HUDEP-2 (cell line): ENCODE data around the gene OR2B2.
A peak's percentile ranks its signal among the peaks of the same experiment; 100 is the strongest.
"Not testable (repeated sequence)": the region's sequence is repeated elsewhere in the genome, so short reads cannot be mapped to it uniquely, and the experiment has no call there.

Experiments
- DNase-seq, 76 experiments: peaks; one replicate each; lab custom pipeline; 2025; ENCODE audit not compliant: unreplicated experiment in 76 of 76; lab: John Stamatoyannopoulos, UW

Gene OR2B2

DNA sequence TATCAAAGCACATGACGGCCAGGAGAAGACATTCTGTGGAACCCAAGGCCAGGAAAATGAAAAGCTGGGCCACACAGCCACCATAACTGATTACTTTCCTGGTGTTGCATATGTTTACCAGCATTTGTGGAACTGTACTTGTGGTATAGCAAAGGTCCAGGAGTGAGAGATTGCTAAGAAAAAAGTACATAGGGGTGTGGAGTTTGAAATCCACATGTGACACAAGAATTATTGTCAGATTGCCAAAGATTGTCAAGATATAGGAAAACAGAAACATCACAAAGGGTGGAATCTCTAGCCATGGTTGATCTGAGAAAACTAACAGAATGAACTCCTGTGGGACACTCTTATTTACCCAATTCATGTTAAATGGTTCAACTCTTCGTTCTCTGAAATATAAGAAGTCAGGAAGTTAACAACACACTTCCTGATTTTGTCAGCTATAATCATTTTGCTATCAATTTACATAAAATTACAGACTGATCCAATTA is at the start of gene OR2B2:
OR2B2 (minus strand) TSS at position 441 of the 491 bp plus-strand sequence; CDS start at position 364, 77 bp downstream.
- DNase-seq = peak in 28 of 76 experiments; percentile 11 to 71 (median 35)

DNA sequence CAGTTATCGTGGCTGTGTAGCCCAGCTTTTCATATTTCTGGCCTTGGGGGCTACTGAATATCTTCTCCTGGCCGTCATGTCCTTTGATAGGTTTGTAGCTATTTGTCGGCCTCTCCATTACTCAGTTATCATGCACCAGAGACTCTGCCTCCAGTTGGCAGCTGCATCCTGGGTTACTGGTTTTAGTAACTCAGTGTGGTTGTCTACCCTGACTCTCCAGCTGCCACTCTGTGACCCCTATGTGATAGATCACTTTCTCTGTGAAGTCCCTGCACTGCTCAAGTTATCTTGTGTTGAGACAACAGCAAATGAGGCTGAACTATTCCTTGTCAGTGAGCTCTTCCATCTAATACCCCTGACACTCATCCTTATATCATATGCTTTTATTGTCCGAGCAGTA is 45.3 kb upstream of the OR2B2 start:
- DNase-seq = no peak

DNA sequence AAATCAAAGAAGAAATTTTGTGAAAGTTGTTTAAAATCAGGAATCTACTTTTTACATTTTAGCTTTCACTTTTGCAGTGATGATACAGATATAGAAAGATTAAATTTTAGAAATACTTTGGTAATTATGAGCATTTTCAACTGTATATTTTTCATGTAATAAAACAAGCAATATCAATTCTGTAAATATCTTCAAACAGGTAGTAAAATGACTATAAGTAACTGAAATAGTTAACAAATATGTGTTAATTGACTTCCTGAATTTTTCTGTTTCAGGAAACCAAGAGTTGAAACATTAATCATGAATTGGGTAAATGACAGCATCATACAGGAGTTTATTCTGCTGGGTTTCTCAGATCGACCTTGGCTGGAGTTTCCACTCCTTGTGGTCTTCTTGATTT is 44.7 kb upstream of the OR2B2 start, which contains the start of gene OR2B6:
OR2B6 (plus strand) TSS at position 301 of the 400 bp plus-strand sequence; CDS start at position 301, 0 bp downstream.
- DNase-seq = no peak

DNA sequence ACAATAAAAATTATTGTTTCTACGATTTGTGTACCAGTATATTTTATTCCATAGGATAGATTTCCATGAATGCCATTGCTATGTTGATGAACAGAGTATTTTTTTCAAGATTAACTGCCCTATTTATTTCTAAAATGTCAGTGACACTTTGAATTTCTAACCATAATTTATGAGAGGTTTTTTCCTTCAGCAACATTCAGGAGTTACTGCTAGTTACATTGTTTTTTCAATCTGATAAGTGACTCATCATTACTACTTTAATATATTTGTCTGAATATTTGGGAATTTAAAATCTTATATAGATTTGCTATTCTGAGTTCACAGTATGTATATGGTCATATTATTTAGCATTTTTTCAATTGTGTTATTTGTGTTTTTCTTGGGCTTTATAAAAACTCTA is 38.8 kb upstream of the OR2B2 start:
- no peak for DNase-seq

DNA sequence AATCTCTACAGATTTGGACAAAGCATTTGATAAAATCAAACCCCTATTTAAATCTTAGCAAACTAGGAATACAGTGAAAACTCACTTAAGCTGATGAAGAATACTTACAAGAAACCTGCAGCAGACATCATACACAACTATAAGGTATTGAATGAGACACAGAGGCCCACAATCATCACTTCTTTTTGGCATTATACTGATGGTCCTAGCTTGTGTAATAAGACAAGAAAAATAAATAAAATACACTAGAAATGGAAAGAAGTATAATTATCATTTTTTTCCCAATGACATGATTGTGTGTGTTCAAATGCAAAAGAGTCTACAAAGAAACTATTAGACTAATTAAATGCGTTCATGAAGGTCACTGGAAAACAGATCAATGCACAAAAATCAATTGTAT is 36.0 kb upstream of the OR2B2 start:
- no peak for DNase-seq

DNA sequence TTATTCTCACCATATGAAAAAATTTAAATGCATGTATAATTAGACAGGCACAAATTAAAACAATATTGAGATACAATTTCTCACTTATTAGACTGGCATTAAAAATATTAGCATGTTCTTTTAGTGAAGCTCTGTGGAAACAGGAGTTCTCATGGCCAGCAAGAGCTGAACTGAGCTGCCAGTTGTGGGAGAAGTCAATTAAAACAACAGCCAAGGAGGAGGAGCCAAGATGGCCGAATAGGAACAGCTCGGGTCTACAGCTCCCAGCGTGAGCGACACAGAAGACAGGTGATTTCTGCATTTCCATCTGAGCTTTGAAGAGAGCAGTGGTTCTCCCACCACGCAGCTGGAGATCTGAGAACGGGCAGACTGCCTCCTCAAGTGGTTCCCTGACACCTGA is 30.9 kb upstream of the OR2B2 start:
- not testable (repeated sequence) for DNase-seq

DNA sequence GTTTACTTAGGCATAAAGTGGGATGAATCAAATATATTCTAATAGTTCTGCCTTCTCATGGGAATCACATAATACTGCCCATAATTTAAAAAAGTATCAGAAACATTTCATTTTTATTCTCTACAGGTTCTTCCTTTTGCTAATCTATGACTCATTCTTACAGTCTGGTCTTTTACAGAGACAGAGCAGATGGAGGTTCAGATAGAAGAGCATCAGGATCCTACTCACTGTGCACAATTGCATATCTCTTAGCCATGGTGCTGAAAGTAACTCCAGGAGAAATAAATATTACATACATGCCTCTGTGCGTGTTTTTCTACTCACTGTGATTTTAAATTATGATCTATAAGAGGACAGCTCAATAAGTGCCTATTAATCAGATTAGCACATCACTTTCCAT is 28.6 kb upstream of the OR2B2 start:
- peak in 32 of 76 experiments; percentile 7 to 81 (median 46) for DNase-seq

DNA sequence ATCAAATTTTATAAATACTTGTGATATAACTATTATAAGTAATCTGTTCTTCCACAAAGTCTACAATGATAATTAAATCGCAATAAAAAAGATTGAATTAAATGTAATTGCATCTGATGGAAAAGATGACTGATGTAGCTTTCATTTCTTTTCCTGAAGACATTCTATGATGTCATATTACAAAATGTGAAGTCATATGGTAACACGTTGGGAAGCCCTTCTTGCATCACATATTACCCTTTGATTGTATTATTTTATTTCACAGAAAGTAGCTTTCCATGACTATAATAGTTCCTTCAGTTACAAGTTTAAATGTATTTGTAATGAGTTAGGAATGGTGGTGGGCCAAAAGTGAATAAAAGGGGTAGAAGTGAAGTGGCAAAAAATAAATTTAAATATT is 19.0 kb upstream of the OR2B2 start:
- DNase-seq = no peak

DNA sequence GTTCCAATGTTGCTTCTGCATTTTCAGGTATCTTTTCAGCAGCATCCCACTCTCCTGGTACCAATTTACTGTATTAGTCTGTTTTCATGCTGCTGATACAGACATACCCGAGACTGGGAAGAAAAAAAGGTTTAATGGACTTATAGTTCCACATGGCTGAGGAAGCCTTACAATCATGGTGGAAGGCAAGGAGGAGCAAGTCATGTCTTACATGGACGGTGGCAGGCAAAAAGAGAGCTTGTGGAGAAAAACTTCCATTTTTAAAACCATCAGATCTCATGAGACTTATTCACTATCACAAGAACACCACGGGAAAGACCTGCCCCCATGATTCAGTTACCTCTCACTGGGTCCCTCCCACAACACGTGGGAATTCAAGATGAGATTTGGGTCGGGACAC is 17.7 kb upstream of the OR2B2 start:
- DNase-seq = not testable (repeated sequence)

DNA sequence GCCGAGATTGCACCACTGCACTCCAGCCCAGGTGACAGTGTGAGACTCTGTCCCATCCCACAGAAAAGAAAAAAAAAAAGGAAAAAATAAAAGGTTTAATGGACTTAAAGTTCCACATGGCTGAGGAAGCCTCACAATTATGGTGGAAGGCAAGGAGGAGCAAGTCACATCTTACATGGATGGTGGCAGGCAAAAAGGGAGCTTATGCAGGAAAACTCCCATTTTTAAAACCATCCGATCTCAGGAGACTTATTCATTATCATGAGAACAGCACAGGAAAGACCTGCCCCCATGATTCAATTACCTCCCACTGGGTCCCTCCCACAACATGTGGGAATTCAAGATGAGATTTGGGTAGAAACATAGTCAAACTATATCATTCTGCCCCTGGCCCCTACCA is 15.8 kb upstream of the OR2B2 start:
- DNase-seq = not testable (repeated sequence)

DNA sequence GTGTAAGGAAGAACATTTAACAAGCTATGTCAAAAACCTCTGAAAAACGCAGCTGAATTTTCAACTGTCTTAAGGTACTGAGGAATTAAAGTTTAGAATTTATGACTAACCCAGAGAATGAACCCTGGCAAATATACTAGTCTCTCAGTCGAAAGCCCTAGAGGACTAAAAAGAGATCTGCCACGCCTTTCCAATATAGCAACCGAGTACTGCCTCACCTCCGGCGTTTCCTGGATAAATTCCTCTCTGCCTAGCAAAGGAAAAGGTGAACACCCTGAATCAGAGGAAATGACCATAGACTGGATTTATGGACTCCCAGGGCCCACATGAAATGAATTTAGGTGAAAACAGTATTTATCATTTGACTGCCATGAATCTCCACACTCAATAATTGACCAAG is 12.0 kb upstream of the OR2B2 start:
- no peak for DNase-seq

DNA sequence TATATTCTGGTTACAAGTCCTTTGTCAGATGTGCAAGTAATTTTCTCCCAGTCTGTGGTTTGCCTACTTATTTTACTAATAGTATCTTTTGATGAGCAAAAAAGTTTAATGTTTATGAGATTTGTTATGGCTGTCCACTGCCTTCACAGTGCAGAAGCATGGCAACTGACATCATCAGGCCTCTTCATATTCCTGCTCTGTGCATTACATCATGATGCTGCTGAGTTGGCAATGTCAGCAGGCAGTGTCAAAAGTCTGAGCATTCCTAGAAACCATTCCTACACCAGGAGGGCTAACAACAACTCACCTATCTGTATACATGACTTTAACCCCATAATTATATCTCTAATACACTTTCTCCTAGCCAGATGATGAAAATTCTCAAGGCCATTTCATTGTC is 10.8 kb upstream of the OR2B2 start:
- DNase-seq = no peak

DNA sequence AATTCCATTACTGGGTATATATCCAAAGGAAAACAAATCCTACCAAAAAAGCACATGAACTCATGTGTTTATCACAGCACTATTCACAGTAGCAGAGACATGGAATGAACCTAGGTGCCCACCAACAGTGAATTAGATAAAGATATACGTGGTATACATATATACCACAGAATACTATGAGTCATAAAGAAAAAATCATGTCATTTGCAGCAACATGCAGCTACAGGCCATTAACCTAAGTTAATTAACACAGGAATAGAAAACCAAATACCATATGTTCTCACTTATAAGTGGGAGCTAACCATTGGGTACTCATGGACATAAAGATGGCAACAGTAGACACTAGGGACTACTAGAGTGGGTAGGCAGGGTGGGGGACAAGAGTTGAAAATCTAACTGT is 4.2 kb downstream of the OR2B2 start:
- no peak for DNase-seq

DNA sequence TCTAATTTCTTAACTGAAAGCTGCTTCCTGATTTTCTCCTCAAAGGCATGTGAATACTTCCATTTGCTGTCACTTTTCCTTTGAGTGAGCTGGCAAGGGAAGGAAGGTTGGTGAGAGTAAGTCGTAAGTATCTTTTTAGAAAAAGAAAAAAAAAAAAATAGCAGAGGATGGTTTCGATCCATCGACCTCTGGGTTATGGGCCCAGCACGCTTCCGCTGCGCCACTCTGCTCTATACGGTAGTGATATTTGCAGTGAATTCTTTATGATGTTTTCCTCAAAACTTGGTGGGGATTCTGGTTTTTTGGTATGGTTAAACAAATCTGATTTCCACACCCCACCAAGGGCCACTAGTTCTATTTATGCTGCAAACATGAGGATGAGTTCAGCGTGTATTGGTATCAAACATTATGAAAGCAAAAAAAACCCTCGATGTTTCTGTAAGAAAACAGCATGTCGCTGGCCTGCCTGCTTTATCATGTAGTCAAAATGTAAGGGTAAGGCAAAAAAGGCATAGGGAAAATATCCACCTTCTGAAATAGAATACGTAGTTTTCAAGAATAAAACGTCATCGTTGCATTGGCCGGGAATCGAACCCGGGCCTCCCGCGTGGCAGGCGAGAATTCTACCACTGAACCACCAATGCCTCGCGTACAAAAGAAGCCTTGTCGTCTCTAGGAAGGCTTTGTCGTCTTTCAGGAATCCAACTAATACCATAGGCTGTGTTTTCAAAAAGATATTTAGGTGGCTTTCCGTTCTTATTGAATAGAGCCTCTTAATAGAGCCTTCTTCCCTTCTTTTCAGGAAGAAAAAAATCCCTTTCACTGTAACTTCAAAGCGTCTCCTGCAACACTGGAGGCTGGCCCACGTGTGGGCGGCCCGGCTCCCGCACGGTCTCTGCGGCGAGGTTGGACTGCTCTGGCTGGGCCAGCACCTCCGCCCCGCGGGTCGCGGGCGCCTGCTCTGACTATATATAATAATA is 9.6 kb downstream of the OR2B2 start:
- DNase-seq = peak in 67 of 76 experiments; percentile 45 to 99 (median 86)

DNA sequence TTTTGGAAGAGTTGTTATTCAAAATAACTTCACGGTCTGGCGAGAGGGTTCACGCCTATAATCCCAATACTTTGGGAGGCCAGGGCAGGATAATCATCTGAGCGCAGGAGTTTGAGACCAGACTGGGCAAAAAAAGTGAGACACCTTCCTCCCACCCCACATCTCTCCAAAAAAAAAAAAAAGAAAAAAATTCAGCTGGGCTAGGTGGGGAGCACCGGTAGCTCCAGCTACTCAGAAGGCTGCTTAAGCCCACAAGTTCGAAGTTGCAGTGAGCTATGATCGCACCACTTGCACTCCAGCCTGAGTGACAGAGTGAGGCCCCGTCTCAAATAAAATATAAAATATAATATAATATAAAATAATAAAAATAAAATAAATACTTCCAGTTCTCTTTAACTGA is 10.4 kb downstream of the OR2B2 start:
- peak in 17 of 76 experiments; percentile 11 to 60 (median 25) for DNase-seq

DNA sequence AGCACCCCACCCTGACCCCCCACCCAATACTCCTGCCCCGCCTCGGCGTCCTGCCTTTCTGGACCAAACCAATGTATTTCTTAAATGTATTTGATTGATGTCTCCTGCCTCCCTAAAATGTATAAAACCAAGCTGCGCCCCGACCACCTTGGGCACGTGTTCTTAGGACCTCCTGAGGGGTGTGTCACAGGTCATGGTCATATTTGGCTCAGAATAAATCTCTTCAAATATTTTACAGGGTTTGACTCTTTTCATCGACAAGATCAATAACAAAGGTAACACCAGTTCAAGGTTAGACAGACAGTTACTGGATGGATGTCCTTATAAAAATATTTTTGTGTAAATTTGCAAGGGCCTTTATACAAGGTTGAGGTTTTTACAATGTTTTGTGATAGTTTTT is 12.0 kb downstream of the OR2B2 start:
- not testable (repeated sequence) for DNase-seq

DNA sequence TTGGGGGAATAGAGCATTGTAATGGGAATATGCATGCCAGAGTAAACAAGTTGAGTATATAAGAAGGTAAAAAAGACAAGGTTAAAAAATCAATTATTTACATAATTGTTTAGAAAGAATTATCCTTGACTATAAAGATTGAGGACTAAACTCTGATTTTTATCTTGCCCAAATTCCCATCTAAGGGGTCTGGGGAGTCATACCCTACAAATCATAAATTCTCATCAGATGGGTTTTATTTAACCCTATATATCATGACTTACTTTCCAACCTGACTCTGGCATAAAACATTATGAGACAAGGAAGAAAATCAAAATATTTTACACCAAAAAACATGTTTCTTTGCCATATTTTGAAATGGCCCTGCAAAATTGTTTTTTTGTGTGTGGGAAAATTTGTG is 12.7 kb downstream of the OR2B2 start:
- DNase-seq = no peak

DNA sequence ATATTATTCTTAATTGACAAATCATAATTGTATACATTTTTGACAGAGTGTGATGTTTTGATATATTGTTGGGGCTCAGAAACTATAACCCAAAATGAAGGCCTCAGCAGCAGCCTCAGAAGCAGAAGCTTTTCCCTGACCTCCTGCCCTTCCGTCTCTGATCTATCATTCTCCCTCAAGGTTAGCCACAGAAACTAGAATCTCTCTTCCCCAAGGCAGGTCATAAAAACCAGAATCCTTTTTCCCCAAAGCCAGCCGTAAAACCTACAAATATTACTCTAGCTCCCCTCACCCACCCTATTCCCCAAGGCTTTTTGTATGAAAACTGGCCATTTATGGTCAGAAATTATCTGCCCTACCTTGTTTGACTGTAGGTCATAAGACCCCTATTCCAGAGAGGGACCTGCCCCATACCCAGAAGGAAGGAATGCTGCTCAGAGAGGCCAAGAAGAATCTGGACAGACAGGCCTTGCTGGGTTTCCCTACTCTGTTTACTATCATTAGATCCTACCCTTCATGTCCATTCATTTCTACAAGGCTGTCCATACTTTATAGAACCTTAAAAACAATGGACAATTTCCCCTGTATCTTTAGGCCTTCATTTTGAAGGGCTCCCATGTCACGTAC is 14.5 kb downstream of the OR2B2 start:
- no peak for DNase-seq

DNA sequence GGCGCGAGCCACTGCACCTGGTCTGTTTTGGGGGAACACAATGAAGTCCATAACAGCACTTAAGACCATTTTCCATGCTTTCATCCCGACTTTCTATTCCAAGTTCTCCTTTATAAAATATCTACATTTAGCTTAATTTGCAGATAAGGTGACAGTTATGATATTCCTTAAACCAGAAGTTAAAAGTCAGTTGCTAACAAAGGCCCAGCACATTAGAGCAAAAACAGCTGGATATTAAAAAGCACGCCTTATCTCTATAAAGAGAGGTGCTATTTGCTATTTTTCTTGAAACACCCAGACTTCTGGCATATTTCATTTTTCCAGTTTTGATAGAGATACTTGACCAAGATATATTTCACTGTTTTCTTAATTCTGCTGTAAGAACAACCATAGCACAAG is 15.8 kb downstream of the OR2B2 start:
- no peak for DNase-seq

DNA sequence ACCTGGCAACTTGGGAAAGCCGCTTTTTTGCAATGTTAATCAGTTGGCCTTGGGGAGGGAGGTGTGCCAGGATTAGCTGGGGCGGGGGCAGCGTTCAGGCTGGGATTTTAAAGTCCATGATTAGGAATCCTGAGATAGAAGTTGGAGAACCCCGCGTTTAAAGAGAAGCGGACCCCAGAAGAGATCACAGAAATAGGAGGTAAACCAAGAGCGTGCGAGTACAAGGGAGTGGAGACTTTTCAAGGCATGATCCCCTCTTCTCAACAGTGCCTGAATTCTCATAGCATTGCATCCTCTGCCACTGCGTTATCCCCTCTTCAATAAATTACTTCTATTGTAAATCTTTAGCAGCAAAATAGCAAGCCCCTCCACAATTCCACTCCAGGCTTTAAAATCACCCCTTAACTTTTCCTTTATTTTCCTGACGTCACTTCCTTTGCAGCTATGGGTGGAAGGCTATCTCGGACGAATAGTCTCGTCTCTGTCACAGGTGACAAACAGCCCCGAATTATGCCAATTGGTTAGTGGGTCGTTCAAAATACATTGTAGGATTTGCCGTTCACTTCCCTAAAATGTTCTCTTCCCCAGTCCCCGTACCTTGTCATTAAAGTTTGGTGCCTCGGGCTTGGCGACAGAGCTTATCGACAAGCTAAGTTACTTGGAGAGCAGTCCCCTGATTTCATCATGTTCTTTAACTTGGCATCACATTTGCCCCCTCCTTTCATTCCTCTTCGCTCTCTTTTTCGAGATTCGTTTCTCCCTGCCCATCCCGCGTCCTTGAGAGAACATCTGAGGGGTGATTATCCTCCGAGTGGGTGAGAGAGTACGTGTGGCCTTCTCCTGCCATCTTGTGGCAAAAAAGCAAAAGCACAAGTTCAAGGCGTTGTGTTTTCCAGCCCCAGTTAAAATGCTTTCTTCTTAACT is 17.1 kb downstream of the OR2B2 start:
- DNase-seq = peak in 59 of 76 experiments; percentile 43 to 90 (median 71)
